Measurements from ENCODE around the gene TRIM40. TPM values are rescaled to one million over a fixed set of nuclear protein-coding genes. Genes with fewer than 3 reads are reported as not detected.

The TRIM40 gene
- polyA plus RNA-seq = 0.10 TPM

GRCh38 chr6:30135757-30136156 lies at the start of gene TRIM40:
Gene TRIM40, plus strand, starts transcription at chr6:30136140. Its CDS starts 897 bp downstream, at chr6:30137037.
- H3K9me3 Mint-ChIP-seq = peaks cover 0 to 3% (median 0%) of the 10 kb centered on the region in 3 donors
- no peak within 1 kb of the TSS for H3K4me3 Mint-ChIP-seq

GRCh38 chr6:30087876-30088275 lies 48.1 kb upstream of the TRIM40 start:
- peaks cover 0 to 1% (median 0%) of the 10 kb centered on the region in 3 donors for H3K4me1 Mint-ChIP-seq

More at GRCh38 chr6:30135757-30136156, at the start of gene TRIM40:
- H3K36me3 Mint-ChIP-seq = no peaks in the 10 kb centered on the region
- H3K27ac Mint-ChIP-seq = no peak within 1 kb of the TSS
- peaks cover 24% of the 10 kb centered on the region for H3K27me3 Mint-ChIP-seq
- peaks cover 4 to 9% (median 4%) of the 10 kb centered on the region in 3 donors for H3K4me1 Mint-ChIP-seq

GRCh38 chr6:30091577-30092381 lies 44.2 kb upstream of the TRIM40 start:
- H3K27ac Mint-ChIP-seq = no peak overlapping the region
- peaks cover 3% of the 10 kb centered on the region for H3K36me3 Mint-ChIP-seq
- H3K4me1 Mint-ChIP-seq = peaks cover 0 to 1% (median 0%) of the 10 kb centered on the region in 3 donors
- no peak overlapping the region for H3K4me3 Mint-ChIP-seq
- H3K9me3 Mint-ChIP-seq = peaks cover 0 to 3% (median 0%) of the 10 kb centered on the region in 3 donors
- H3K27me3 Mint-ChIP-seq = peaks cover 44% of the 10 kb centered on the region

More at GRCh38 chr6:30087876-30088275, 48.1 kb upstream of the TRIM40 start:
- Mint-ChIP-seq H3K36me3 (peaks cover 3% of the 10 kb centered on the region), H3K27me3 (peaks cover 34% of the 10 kb centered on the region), H3K4me3 (no peak overlapping the region), H3K27ac (no peak overlapping the region), H3K9me3 (peaks cover 0 to 5% (median 0%) of the 10 kb centered on the region in 3 donors)

- H3K36me3 Mint-ChIP-seq = peaks cover 2% of the 10 kb centered on the region
- H3K4me1 Mint-ChIP-seq = peaks cover 3 to 7% (median 5%) of the 10 kb centered on the region in 3 donors
- no peak overlapping the region for H3K27ac Mint-ChIP-seq
- peaks cover 49% of the 10 kb centered on the region for H3K27me3 Mint-ChIP-seq
- H3K4me3 Mint-ChIP-seq = peak overlapping the region in 1 of 4 donors; percentile 19
- H3K9me3 Mint-ChIP-seq = peaks cover 0 to 3% (median 0%) of the 10 kb centered on the region in 3 donors
Measured at GRCh38 chr6:30092852-30093543, 42.9 kb upstream of the TRIM40 start.

- peaks cover 3 to 7% (median 5%) of the 10 kb centered on the region in 3 donors for H3K4me1 Mint-ChIP-seq
- H3K27ac Mint-ChIP-seq = no peak overlapping the region
- H3K9me3 Mint-ChIP-seq = peaks cover 0 to 3% (median 0%) of the 10 kb centered on the region in 3 donors
- H3K36me3 Mint-ChIP-seq = peaks cover 2% of the 10 kb centered on the region
- peaks cover 54% of the 10 kb centered on the region for H3K27me3 Mint-ChIP-seq
- no peak overlapping the region for H3K4me3 Mint-ChIP-seq
Measured at GRCh38 chr6:30093951-30094661, 41.8 kb upstream of the TRIM40 start.

- no peak overlapping the region for H3K27ac Mint-ChIP-seq
- H3K4me1 Mint-ChIP-seq = peaks cover 15 to 23% (median 22%) of the 10 kb centered on the region in 3 donors
- peaks cover 2% of the 10 kb centered on the region for H3K36me3 Mint-ChIP-seq
- no peak overlapping the region for H3K4me3 Mint-ChIP-seq
- H3K9me3 Mint-ChIP-seq = no peaks in the 10 kb centered on the region
- H3K27me3 Mint-ChIP-seq = peaks cover 56% of the 10 kb centered on the region
Measured at GRCh38 chr6:30096829-30097228, 39.1 kb upstream of the TRIM40 start.

GRCh38 chr6:30097902-30098768 lies 37.8 kb upstream of the TRIM40 start:
- Mint-ChIP-seq H3K4me1 (peaks cover 20 to 31% (median 30%) of the 10 kb centered on the region in 3 donors), H3K36me3 (no peaks in the 10 kb centered on the region), H3K27me3 (peaks cover 54% of the 10 kb centered on the region), H3K9me3 (no peaks in the 10 kb centered on the region), H3K27ac (no peak overlapping the region), H3K4me3 (no peak overlapping the region)

GRCh38 chr6:30100154-30100553 lies 35.8 kb upstream of the TRIM40 start:
- no peaks in the 10 kb centered on the region for H3K36me3 Mint-ChIP-seq
- peaks cover 26 to 37% (median 35%) of the 10 kb centered on the region in 3 donors for H3K4me1 Mint-ChIP-seq
- peak overlapping the region; percentile 57 to 65 (median 64) for H3K4me3 Mint-ChIP-seq
- peaks cover 54% of the 10 kb centered on the region for H3K27me3 Mint-ChIP-seq
- no peaks in the 10 kb centered on the region for H3K9me3 Mint-ChIP-seq
- H3K27ac Mint-ChIP-seq = peak overlapping the region in 1 of 3 donors; percentile 0

- Mint-ChIP-seq H3K4me3 (peak overlapping the region; percentile 71 to 91 (median 86)), H3K36me3 (no peaks in the 10 kb centered on the region), H3K27ac (peak overlapping the region; percentile 7 to 55 (median 19)), H3K4me1 (peaks cover 26 to 37% (median 35%) of the 10 kb centered on the region in 3 donors), H3K9me3 (no peaks in the 10 kb centered on the region), H3K27me3 (peaks cover 54% of the 10 kb centered on the region)
Measured at GRCh38 chr6:30100585-30101443, 35.1 kb upstream of the TRIM40 start.

GRCh38 chr6:30101444-30102413 lies 34.2 kb upstream of the TRIM40 start:
- Mint-ChIP-seq H3K9me3 (no peaks in the 10 kb centered on the region), H3K4me1 (peaks cover 26 to 37% (median 35%) of the 10 kb centered on the region in 3 donors), H3K36me3 (no peaks in the 10 kb centered on the region), H3K27ac (peak overlapping the region in 2 of 3 donors; percentile 7 to 19), H3K27me3 (peaks cover 53% of the 10 kb centered on the region), H3K4me3 (peak overlapping the region; percentile 86 to 94 (median 88))

- H3K4me1 Mint-ChIP-seq = peaks cover 23 to 35% (median 30%) of the 10 kb centered on the region in 3 donors
- peaks cover 52% of the 10 kb centered on the region for H3K27me3 Mint-ChIP-seq
- H3K27ac Mint-ChIP-seq = peak overlapping the region in 2 of 3 donors; percentile 47 to 93
- H3K36me3 Mint-ChIP-seq = no peaks in the 10 kb centered on the region
- peak overlapping the region; percentile 78 to 94 (median 90) for H3K4me3 Mint-ChIP-seq
- no peaks in the 10 kb centered on the region for H3K9me3 Mint-ChIP-seq
Measured at GRCh38 chr6:30102414-30102969, 33.4 kb upstream of the TRIM40 start.
